Lung (tissue), 12 donors: Measurements from ENCODE around the gene SLCO2B1. TPM values are rescaled to one million over a fixed set of nuclear protein-coding genes. Genes with fewer than 3 reads are reported as not detected.

Source experiments
- ATAC-seq: fragments of 200-7000 bp; cut with Tn5 transposase; one replicate; pipeline ENCODE4 v1.9.1; 2020; ENCODE audit warnings: moderate number of reproducible peaks; ENCODE audit not compliant: insufficient read depth, low FRiP score
- DNase-seq, 3 donors: peaks; one replicate each; pipeline ENCODE4 v3.0.0-alpha.2; 2013 to 2017
- H3K27ac ChIP-seq, 2 donors: one replicate each; pipeline ENCODE4 v1.5.1; 2013; ENCODE audit warnings: mild to moderate bottlenecking in 2 of 2, moderate library complexity in 2 of 2, control low read depth in 1 of 2, inconsistent platforms in 1 of 2, low read depth in 1 of 2, low read length in 1 of 2
- H3K27me3 ChIP-seq, 3 donors: one replicate each; pipeline ENCODE4 v1.5.1; 2013; ENCODE audit warnings: low read length in 2 of 3; ENCODE audit not compliant: control insufficient read depth in 3 of 3, insufficient read depth in 3 of 3
- H3K36me3 ChIP-seq, 4 donors: one replicate each; pipeline ENCODE4 v1.5.1; 2013; ENCODE audit warnings: low read length in 4 of 4, mild to moderate bottlenecking in 1 of 4, moderate library complexity in 1 of 4; ENCODE audit not compliant: control insufficient read depth in 4 of 4, insufficient read depth in 4 of 4
- H3K4me1 ChIP-seq, 5 donors: one replicate each; pipeline ENCODE4 v1.5.1; 2013; ENCODE audit warnings: low read length in 5 of 5, mild to moderate bottlenecking in 2 of 5, moderate library complexity in 1 of 5; ENCODE audit not compliant: control insufficient read depth in 5 of 5, insufficient read depth in 5 of 5
- H3K4me3 ChIP-seq: one replicate; pipeline ENCODE4 v1.5.1; 2013; ENCODE audit warnings: mild to moderate bottlenecking, control low read depth, moderate library complexity
- H3K9ac ChIP-seq, 2 donors: one replicate each; pipeline ENCODE4 v1.5.1; 2013; ENCODE audit warnings: low read length in 2 of 2, control low read depth in 1 of 2; ENCODE audit not compliant: insufficient read depth in 1 of 2
- H3K9me3 ChIP-seq, 4 donors: one replicate each; pipeline ENCODE4 v1.5.1; 2013; ENCODE audit warnings: low read length in 3 of 4, mild to moderate bottlenecking in 1 of 4, moderate library complexity in 1 of 4; ENCODE audit not compliant: control insufficient read depth in 4 of 4, insufficient read depth in 3 of 4
- CTCF ChIP-seq: IDR thresholded peaks from 2 replicates; pipeline ENCODE4 v1.5.1; 2012; ENCODE audit warnings: mild to moderate bottlenecking; ENCODE audit errors: control extremely low read depth, extremely low read depth
- WGBS, 2 donors: extraction: QIAGEN DNeasy Blood & Tissue Kit; methylation state at CpG; one replicate each; pipeline ENCODE4 v1.1.7; 2013; 5-methylcytosine and 5-hydroxymethylcytosine counted together
- polyA plus RNA-seq, 2 donors: library from polyadenylated mRNA; stranded (reverse); fragments of 200-250 nt; gene quantifications; one replicate each; pipeline ENCODE4 v1.2.1, GENCODE V29; 2013
- total RNA-seq, 2 donors: library from RNA; depleted of rRNA in 1 of 2; stranded (reverse); fragments of >200 nt in 1 of 2; gene quantifications; one replicate each; pipeline ENCODE4 v1.2.1, GENCODE V29; 2014 to 2021
- donor health status: control.
- donor health status: control.
- donor health status: Bipolar disorder and iron deficiency.
- donor health status: healthy.
- donor health status: DM: yes; HTN: yes; CAD: no.

Gene SLCO2B1
- total and polyA plus RNA-seq, 4 donors: 22.2 to 244 (median 55.2) TPM

DNA sequence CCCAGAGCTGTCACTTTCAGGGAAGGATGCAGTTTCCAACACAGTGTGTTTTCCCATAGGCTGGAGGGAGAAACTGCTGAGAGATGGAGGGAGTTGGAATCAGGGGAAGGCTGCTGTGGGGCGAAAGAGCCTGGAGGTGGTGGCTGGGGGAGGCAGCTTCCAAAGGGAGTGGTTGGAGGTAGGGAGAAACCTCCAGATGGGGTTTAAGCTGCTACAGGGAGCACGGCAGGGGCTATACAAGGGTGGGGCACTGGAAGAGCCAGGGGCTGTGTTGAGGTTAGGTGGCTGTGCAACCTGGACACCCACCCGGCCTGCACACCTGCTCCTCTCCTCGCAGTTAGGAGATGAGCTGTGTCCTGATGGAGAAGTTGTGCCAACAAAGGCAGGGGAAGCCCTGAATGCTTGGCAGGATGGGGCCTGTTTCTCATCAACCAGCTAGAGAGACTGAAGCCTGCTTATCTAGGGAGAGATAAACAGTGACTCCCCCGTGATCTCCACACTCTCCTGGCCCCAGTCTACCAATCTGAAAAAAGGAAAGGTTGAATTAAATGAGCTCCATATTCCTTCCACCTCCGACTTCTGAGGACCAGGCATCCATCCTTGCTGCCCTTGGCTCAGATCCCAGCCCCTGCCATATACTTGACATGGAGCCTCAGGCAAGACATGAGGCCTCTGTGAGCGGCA lies 3.6 kb upstream of the SLCO2B1 start:
- Histone ChIP-seq H3K9ac (no peak overlapping the region), H3K36me3 (no peaks in the 10 kb centered on the region)

DNA sequence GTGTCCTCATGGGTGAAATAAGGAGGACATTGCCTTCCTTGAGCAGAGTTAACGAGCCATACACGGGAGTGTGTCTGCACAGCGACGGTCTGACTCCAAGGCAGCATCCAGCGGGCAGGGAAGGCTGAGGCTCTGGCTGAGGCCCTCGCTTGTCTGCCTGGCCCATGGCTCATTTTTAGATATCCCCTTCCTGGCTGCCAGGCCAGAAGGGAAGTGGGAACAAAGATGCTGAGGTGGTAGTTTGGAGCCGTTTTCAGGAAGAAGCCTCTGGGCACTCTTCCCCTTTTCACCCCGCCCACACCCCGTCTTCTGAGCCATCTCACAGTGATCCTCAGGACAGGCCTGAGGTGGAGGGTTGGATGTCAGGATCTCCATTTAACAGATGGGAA lies 3.0 kb upstream of the SLCO2B1 start:
- no peaks in the 10 kb centered on the region for H3K36me3 ChIP-seq
- peaks cover 0 to 2% (median 0%) of the 10 kb centered on the region in 3 donors for H3K27me3 ChIP-seq
- no peak for DNase-seq
- 46 to 54% methylated on average over 9 of the region's 9 CpGs for WGBS, 2 donors
- ATAC-seq: peak; percentile 24
- peaks cover 0 to 14% (median 0%) of the 10 kb centered on the region in 5 donors for H3K4me1 ChIP-seq
- peak overlapping the region in 1 of 2 donors; percentile 62 for H3K27ac ChIP-seq
- no peak overlapping the region for H3K4me3 ChIP-seq
- no peak for TF ChIP-seq CTCF
- H3K9me3 ChIP-seq: no peaks in the 10 kb centered on the region
- H3K9ac ChIP-seq: no peak overlapping the region

More for the DNA sequence above, 3.6 kb upstream of the SLCO2B1 start:
- H3K9me3 ChIP-seq: no peaks in the 10 kb centered on the region
- peak overlapping the region in 1 of 2 donors; percentile 62 for H3K27ac ChIP-seq
- ATAC-seq (no peak), DNase-seq (no peak)
- no peak overlapping the region for H3K4me3 ChIP-seq
- H3K27me3 ChIP-seq: peaks cover 0 to 2% (median 0%) of the 10 kb centered on the region in 3 donors
- TF ChIP-seq CTCF: no peak
- 69 to 83% methylated on average over 7 of the region's 7 CpGs for WGBS, 2 donors
- H3K4me1 ChIP-seq: peaks cover 0 to 14% (median 0%) of the 10 kb centered on the region in 5 donors

- WGBS, 2 donors: 84 to 90% methylated on average over 6 of the region's 6 CpGs
- Histone ChIP-seq H3K4me3 (no peak overlapping the region), H3K27me3 (peaks cover 0 to 2% (median 0%) of the 10 kb centered on the region in 3 donors), H3K36me3 (no peaks in the 10 kb centered on the region), H3K4me1 (peaks cover 0 to 14% (median 0%) of the 10 kb centered on the region in 5 donors), H3K9ac (no peak overlapping the region), H3K27ac (peak overlapping the region in 1 of 2 donors; percentile 18), H3K9me3 (no peaks in the 10 kb centered on the region)
- DNase-seq: no peak
- no peak for ATAC-seq
- TF ChIP-seq CTCF: no peak
Measured at GRCh38 chr11:75148436-75148983, 2.4 kb upstream of the SLCO2B1 start.
